GM19099 (cell line): ENCODE data around the gene TMEM184B.
A peak's percentile ranks its signal among the peaks of the same experiment; 100 is the strongest.

Experiments
- POLR2A ChIP-seq: IDR thresholded peaks from 3 replicates; pipeline ENCODE4 v1.6.1; 2011; ENCODE audit warnings: low read depth; ENCODE audit not compliant: insufficient read length; ENCODE audit errors: extremely low read depth

TMEM184B gene

DNA sequence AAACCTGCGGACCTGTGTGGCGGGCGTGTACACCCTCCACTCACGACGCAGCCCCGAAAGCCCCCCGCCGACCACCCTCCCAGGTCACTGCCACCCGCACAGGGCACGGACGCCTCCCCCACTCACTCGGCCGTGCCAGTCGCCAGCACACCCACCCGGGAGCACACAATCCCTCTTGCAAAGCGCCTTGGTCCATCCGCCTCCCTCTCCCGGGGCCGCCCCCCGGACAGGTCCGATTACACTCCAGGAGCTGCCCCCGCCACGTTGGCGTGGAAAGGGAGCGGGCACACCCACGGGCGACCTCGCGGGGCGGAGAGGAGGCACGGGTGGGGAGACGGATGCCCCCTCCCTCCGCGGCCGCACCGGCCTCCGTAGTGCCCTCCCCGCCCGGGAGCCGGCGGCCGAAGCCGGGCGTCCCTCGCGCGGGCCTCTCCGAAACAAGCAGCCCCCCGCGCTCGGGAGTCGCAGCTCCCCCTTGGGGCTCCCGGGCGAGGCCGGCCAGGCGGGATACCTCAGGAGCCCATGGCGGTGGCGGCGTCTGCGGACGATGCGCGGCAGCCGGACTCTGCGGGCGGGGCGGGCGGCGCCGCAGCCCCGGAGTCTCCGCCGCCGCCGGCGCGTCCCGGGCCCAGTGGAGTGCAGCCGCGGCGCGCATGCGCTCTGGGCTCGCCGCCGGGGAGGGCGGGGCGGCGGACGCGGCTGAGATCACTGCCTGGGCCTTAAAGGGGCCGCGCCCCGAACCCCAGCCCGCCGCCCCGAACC, at the start of gene TMEM184B:
Gene TMEM184B, minus strand, starts transcription at position 638 of the 762 bp plus-strand sequence. CDS start 25,049 bp downstream, outside the sequence.
- TF ChIP-seq POLR2A: peak; percentile 71

DNA sequence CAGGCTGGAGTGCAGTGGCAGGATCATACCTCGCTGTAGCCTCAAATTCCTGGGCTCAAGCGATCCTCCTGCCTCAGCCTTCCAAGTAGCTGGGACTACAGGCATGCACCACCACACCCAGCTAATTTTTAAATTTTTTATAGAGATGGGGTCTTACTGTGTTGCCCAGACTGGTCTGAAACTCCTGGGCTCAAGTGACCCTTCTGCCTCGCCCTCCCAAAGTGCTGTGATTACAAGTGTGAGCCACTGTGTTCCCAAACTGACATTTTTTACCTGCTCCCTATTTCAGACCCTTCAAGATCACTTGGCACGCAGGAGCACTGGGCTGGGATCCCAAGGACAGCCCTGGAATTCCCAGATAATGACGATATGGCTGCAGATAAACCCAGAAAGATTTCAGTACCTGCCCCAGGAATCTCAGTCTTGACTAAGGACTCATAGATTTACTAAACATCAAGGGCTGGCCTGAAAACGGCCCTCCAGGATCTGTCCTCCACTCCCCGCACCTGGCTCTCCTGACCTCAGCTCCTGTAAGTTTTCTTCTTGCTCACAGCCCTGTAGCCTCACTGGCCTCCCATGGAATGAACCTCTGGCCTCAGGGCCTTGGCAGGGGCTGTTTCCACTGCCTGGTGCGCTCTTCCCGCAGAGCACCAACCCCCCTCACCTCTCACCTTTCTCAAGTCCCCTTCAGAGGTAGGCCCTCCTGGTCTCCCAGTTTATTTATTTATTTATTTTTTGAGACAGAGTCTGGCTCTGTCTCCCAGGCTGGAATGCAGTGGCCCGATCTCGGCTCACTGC, 48.0 kb upstream of the TMEM184B start:
- TF ChIP-seq POLR2A: no peak

DNA sequence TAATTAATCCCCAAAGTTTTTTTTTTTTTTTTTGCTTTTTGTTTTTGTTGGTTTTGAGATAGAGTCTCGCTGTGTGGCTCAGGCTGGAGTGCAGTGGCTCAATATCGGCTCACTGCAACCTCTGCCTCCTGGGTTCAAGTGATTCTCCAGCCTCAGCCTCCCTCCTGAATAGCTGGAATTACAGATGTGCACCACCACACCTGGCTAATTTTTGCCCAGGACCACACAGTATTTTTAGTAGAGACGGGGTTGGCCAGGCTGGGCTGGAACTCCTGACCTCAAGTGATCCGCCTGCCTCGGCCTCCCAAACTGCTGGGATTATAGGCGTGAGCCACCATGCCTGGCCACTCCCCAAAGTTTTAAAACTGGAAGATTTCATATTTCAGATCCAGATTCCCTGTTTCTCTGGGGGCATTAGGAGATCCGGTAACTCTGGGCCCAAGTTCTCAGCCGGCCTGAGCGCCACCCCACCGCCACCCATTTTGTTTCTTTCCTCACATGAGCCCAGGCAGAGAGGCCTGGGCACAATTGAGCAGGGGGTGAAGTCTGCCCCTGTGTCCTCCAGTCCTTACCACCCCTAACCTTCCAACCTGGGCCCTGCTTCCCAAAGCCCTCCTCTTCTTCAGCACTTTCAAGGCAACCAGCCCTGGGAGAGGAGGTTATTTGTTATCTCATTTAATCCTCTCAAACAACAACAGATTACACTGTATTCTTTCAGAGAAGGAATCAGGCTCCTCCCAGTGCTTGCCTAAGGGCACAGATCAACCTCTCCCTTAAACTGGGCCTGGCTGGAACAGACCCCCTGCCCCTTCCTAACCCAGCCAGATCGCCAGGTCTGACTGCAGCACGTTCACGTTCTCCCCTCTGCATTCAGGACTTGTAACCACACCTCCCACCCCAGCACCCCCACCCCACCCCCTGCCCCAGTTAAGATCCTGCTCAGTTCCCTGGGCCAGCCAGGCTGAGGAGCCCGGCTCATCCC, 46.3 kb upstream of the TMEM184B start:
- TF ChIP-seq POLR2A: no peak

DNA sequence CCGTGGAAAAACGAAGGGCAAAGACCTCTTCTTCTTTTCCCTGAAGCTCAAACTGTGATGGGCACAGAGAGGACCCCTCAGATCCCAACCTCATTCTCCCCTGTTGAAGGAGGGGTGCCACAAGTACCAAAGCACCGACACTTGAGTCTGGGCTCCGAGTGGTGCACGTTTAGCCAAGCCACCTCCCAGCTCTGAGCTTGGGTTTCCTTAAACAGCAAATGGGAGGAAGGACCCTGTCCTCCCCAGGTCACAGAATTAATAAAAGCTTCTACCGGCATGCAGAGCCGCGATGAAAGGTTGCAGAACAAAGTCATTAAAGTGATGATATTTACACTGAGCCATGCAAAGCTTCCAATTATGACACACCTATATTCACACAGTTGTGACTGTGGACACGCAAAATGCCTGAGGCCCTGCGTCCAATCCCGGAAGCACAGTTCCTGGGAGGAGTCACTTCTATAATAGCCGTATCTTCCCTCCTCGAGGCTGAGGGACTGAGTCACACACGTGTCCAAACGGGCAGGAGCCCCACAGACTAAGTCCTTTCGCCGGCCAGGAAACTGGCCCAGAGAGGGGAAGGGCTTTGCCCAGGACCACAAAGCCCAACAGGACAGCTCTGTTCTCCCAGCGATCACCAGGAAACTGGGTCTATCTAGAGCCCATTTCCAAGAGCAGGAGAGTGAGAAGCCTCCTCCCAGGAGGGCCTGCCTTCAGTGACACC, 45.3 kb upstream of the TMEM184B start:
- no peak for TF ChIP-seq POLR2A

DNA sequence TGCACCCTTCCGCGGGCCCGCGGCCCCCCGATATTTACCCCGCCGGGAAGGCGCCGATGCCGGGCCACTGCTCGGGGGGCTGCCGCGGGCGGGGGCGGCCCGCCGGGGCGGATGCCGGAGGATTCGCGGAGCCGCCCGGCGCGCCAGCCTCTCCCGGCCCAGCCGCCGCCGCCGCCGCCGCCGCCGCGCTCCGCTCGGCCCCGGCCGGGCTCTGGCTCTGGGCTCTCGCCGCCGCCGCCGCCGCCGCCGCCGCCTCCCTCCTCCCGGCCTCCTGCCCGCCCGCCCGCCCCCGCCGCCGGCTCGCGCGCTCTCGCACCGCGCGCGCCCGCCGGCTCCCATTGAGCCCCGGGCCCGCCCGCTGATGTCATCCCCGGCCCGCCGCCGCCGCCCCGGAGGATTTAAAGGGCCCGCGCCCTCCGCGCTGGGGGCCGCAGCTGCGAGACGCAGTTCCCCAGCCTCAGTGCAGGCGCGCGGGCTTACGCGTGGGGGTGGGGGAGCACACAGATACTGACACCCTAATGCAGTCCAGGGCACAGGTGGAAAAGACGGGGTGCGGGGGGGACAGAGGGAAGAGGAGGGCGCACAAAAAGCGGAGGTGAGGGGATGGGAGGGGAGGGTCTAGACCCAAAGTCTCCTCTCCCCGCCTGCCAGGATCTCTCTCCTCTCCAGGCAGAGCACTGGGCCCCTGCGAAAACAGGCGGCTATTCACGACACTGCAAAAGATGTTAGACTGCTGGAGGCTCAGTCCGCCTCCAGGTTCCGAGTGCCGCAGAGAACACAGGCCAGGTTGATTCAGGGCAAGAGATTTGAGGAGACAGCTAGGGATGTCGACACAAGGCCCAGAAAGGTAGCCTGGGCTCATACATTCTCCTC, 44.5 kb upstream of the TMEM184B start, which contains the start of gene CSNK1E:
Gene CSNK1E, minus strand, starts transcription at position 312 of the 873 bp plus-strand sequence. CDS start 3,276 bp downstream, outside the sequence.
- no peak for TF ChIP-seq POLR2A

DNA sequence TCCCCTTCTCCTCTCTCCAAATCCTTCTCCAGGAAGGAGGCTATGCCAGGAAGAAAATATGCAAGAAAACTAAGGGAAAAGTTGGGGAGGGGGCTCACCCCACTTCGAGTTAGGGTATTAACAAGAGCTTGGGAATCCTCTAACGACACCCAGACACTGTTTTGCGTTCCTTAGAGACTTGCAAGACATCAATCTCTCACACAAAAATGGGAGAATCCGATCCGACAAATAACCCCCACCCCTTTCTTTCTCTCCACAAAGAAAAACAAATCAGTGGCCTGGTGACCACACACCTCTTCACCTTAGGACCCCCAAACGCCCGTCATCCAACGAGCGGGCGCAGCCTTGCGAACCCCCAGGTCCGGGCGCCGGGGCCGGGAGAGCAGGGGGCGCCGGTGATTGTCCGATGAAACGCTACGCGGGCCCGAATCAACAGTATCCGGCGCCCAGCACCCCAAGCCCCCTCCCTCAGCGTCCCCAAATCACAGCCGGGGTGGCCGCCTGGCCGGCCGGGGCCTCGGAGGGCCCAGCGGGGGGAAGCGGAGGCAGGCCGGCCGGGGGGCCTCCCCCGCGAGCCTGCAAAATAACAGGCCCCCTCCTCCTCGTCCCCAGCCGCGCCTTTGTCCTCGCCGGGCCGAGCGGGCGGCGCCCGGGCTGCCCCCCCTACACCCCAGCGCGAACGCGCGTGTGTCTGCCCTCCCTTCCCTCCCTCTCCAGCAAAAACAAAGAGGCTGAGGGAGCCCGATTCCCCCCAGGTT, 43.7 kb upstream of the TMEM184B start:
- no peak for TF ChIP-seq POLR2A

DNA sequence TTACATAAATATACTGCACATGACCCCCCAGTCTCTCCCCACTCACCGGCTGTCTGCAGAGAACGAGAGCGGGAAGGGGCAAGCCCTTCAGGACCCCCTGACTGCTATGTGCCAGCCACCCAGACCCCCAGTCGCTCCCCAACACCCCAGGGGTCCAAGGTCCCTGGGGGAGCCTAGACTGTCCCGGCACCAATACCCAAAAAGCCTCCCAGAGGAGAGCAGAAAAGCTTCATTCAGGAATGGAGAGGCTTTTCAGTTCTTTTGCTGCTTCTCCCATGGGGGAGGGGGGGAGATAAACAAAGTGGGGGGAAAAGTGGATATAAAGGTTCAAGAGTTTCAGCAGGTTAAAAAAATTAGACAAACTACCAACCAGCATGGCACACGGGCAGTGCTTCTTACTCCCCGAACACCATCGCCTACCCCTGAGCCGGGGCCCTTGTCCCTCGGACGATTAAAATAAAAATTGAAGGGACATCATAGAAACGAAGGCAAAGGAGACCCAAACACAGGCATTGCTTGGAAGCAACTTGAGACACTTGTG, 43.1 kb upstream of the TMEM184B start:
- TF ChIP-seq POLR2A: no peak

DNA sequence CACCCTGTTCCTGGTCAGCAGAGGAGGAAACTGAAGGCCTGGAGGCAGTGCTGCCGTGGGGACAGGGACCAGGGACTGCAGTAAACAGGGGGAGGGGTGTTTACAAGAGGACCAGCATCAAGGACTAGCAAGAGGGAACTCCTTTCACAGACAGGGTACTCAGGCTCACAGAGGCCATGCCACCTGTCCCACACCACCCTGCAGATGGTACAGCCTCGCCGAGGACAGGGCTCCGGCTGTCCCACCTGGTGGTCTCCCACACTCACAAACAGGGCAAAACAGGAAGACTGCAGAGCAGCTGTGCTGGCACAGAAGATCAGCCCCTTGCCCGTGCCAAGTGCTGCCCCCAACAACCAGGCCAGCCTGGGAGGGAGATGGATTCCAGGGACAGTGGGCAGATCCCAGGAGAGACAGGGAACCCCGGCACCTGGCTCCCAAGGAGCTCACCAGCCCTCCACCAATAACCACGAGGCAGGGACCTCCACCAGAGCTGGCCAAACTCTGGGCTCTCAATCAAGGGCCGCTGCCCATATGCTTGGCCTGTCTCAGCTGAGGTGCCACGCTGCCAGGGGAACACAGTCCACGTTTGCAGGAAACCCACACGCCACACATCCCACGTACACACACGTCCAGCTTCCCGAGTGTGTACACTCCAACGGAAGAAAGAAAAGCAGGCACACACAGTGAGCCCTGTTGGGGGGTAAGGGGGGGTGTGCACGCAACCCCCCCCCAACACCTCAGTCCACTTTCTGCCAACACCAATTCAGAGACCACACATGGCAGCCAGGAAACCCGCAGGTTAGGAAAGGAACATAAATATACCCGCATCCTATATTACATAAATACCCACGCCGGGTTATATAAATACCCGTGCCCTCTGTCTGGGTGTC, 42.4 kb upstream of the TMEM184B start:
- no peak for TF ChIP-seq POLR2A

DNA sequence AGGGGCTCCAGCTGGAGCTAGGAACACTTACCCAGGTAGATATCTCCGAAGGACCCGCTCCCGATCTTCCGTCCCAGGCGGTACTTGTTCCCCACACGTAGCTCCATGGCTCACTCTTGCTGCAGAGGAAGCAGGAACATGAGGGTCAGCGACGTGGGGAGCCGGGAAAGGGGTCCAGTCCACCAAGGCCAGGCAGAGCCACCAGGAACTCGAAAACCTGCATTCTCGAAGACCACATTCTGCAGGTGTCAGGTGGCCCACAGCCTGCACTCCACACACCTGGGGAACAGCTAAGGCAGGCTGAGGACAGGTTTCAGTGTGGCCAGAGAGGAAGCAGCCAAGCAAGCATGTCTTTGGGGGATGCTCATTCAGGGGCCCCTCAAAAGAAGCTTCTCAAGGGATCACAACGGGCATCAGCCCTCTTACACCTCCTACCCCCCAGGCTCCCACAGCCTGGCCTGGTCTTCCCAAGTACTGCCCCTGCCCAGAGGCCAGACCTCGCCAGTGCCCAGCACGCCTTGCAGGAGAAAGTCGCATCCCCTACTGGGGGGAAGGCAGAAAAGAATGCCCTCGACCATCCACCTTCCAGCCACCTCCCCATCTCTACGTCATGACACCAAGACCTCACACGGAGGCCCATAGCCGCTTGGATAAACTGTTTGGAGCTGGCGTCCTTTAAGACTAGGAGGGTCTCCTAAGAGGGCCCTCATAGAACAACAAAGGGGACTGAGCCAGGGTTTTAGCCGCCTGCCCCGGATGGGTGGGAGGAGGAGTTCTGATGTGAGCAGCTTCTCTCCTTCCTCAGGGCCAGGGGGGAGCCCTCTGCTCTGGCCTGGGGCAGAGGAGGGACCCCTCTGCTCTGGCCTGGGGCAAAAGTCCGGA, 41.5 kb upstream of the TMEM184B start:
- TF ChIP-seq POLR2A: no peak

DNA sequence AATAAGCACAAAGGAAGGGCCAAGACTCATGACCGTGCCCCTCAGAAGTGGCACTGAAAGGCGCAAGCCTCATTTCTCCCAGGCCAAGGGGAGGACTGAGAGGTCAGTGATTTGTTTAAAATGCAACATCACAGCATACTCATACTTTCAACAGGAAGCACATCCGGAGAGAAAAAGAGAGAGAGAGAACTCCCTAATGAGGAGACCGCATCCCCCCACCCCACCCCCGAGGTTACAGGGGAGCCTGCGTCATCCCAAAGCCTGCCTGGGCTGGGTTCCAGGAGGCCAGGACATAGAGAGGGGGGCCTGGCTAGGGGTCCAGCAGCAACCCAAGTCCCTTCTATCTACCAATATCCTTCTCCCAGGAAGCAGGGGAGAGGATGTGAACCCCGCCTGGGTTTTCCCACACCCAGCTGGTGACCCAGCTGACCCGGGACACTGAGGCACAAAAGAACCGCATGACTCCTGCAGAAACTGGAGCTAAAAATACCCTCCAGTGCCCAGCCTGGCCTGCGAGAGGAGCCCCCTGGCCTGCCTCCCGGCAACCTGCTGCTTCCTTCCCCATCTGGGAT, 40.7 kb upstream of the TMEM184B start:
- no peak for TF ChIP-seq POLR2A

DNA sequence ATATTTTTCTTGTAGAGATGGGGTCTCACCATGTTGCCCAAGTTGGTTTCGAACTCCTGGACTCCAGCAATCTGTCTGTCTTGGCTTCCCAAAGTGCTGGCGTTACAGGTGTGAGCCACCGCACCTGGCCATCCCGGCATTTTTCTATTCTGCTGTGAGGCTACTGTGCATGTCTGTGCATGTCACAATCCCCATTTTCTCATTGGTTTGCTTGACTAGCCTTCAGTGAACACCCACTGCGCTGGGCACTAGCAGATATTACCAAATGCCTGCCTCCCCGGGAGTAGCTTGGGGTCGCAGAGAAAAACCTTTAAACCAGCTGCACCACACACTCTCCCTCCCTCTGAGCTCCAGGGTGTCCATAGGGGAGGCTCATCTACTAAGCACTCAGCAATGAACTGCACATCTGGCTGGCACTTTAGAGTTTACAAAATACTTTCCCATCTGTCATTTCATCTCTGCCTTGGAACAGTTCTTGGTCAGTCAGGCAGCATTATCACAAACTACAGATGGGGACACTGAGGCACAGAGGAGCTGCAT, 39.5 kb upstream of the TMEM184B start:
- no peak for TF ChIP-seq POLR2A
